HG03378 (cell line): ENCODE data around the gene NKIRAS1.
"Not testable (repeated sequence)": the region's sequence is repeated elsewhere in the genome, so short reads cannot be mapped to it uniquely, and the experiment has no call there.

Source experiments
- ATAC-seq: cut with Tn5 transposase; IDR thresholded peaks from one replicate; pipeline ENCODE4 v1.9.1; 2021; ENCODE audit warnings: mild to moderate bottlenecking, moderate library complexity; ENCODE audit not compliant: unreplicated experiment

The NKIRAS1 gene

DNA sequence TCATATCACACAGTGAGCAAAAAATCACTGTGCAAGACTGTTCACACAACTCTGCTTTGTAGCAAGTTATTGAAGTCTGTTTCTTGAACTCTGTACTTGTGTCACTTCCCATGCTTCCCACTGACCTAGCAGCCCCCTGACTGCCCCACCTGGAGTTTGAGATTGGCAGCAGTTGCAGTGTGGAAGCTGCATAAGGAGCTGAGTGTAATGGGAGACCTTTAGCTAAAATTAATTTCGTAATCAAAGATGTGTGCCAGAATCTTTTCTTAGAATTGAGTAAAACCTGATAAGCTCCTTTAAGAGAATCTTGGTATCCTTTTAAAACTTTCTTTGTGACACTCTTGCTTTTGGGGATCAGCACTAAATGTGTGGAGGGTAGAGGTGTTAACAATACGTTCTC is 42.8 kb downstream of the NKIRAS1 start:
- ATAC-seq = no peak

DNA sequence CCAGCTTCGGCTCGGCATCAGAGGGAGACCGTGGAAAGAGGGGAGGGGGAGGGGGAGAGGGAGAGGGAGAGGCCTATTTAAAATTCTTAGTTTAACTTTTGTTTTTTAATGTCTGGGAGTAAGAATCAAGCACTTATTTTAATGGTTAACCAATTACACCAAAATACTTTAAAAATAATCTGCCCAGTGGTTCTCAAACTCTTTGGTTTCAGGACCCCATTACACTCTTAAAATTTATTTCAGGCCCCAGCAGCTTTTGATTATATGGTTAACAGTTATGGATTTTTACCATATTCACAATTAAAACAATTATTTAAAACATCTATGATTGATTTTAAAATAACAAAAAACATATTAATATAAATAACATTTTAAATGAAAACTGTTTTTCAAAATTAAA is 44.5 kb downstream of the NKIRAS1 start:
- no peak for ATAC-seq

DNA sequence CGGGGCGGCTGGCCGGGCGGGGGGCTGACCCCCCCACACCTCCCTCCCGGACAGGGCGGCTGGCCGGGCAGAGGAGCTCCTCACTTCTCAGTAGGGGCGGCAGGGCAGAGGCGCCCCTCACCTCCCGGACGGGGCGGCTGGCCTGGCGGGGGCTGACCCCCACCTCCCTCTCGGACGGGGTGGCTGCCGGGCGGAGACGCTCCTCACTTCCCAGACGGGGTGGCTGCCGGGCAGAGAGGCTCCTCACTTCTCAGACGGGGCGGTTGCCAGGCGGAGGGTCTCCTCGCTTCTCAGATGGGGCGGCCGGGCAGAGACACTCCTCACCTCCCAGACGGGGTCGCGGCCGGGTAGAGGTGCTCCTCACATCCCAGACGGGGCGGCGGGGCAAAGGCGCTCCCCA is 45.4 kb downstream of the NKIRAS1 start:
- not testable (repeated sequence) for ATAC-seq

DNA sequence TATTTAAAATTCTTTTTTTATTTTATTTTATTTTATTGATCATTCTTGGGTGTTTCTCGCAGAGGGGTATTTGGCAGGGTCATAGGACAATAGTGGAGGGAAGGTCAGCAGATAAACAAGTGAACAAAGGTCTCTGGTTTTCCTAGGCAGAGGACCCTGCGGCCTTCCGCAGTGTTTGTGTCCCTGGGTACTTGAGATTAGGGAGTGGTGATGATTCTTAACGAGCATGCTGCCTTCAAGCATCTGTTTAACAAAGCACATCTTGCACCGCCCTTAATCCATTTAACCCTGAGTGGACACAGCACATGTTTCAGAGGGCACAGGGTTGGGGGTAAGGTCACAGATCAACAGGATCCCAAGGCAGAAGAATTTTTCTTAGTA is 46.1 kb downstream of the NKIRAS1 start:
- ATAC-seq = not testable (repeated sequence)

GRCh38 chr3:23869977-23870662 is 46.7 kb downstream of the NKIRAS1 start:
- no peak for ATAC-seq

GRCh38 chr3:23867838-23868237 is 49.0 kb downstream of the NKIRAS1 start:
- no peak for ATAC-seq

DNA sequence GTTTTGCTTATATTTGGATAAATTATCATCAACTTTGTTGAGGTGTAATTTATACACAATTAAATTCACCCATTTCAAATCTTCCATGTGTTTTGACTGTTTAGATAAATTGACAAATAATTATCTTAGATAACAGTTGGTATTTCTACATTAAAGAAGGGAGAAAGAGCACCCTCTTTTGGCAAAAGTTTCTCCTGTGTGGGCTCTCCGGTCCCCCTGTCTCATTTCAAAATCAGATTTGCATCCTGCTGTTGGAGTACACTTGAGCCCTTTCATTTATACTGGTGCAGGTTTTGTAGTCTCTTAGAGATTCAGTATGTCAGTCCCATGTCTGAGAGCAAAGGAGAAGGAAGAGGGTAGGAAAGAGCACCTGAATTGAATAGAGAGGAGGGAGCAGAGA is 49.4 kb downstream of the NKIRAS1 start:
- ATAC-seq = no peak

- ATAC-seq = peak; percentile 81
Measured at GRCh38 chr3:23865595-23866396, 51.0 kb downstream of the NKIRAS1 start.

DNA sequence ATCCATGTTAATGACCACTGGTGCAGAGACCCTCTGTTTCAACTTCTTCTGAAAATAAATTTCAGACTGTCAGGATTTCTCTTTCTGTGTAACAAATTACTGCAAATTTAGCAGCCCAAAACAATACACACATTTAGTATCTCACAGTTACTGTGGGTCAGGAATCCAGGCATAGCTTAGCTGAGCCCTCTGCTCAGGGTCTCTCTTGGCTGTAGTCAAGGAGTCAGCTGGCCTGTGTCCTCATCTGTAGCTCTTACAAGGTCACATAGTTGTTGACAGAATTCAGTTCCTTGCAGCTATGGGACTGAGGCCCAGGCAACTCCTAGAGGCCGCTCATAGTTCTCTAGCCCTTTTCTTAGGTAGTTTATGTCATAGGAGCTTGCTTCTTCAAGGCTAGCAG is 51.9 kb downstream of the NKIRAS1 start:
- ATAC-seq = no peak

DNA sequence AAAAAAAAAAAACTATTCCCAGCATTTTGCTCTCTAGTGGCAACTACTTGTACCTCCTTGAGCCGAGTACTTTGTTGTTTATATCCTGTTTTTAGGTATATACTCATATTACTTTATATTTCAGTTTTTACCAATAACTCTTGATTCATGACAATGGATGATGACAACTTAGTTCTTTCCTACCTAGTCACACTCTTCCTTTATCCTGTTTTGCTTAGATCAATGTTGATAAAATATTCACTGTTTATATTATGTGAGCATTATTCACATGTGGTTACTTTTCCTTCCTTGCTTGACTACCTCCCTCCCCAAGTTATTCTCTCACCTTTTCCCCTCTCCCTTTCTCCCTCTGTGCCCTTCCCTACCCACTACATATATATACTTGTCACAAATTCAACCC is 53.7 kb downstream of the NKIRAS1 start:
- ATAC-seq = no peak

DNA sequence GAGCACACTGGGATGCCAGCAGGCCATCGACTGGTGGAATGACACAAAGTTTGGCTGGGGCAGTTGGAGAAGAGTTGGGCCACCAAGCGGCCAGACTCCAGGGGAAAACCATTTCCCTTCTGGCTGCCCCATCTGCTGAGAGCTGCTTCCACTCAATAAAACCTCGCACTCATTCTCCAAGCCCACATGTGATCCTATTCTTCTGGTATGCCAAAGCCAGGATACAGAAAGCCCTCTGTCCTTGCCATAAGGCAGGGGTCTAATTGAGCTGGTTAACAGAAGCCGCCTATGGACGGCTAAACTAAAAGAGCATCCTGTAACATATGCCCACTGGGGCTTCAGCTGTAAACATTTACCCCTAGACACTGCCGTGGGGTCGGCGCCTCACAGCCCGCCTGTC is 55.1 kb downstream of the NKIRAS1 start:
- ATAC-seq = no peak

DNA sequence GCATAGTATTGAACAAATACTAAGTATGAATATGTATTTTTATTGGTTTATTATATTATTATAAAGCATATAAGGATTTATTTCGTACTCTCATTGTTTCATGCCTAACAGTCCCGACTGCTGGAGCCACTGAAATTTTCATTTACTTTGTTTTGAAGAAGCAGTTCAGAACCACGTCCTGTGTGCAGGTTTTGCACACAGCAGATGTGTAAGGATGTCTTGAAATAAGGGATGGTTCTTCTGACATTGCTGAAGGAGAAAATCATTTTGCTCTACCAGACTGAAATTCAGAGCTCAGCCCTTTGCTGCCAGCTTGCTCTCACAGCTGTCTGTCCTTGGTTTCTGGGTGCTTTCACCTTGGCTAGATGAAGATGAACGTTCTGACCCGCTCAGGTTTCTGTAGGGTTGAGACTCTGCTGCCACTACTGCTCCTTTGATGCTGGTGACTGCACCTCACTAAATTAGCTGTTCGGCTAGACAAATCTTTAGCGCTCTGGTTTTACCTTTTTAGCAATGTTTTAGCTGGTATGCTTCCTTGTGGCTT is 56.9 kb downstream of the NKIRAS1 start:
- no peak for ATAC-seq

DNA sequence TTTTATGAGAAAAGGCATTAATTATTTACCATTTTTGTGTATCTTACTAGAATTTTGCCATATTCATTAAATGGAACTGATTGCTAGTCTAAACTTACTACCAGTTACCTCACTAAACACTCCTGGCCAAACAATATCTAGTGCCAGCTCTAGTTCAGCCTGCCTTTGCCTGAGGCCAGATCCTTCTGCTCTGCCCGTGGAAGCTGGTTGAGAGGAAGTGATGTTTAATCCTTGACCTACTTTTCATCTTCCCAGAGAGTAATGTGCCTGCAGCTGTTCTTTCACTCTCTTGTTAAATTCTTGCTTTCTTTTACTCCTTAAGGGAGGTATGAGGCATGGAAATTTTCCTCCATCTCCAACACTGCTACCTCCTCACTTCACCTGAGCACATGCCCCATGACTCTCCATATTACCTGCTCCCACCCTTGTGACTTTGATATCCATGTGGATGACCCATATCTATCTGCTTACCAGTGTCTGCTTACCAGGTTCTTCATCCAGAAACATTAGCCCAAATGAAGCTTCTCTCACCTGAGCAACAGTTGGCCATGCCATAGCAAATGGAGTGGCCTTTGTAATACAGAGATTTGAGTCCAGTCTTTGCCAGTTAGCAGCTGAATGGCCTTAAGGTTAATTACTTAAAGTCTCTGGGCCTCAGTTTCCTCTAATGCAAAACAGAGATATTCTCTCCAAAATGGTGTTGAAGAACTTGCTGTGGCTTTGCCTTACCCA is 57.6 kb downstream of the NKIRAS1 start:
- ATAC-seq = no peak

DNA sequence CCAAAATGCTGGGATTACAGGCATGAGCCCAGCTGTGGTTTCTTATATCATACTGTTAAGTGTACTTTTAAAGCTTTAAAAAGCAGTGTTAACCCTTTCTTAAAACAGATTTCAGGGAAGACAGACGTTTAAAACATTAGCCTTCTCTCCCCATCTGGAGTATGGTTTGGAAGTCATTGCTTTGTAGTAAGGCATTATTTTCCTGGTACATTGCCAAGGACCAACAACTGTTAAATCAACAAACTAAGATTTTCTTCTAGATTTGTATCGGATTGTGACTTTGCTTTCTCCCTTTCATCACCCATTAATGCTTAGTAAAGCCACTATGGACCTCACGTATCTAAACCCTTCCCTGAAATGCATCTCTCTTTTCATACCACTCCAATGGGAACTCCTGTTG is 60.5 kb downstream of the NKIRAS1 start:
- ATAC-seq = no peak

DNA sequence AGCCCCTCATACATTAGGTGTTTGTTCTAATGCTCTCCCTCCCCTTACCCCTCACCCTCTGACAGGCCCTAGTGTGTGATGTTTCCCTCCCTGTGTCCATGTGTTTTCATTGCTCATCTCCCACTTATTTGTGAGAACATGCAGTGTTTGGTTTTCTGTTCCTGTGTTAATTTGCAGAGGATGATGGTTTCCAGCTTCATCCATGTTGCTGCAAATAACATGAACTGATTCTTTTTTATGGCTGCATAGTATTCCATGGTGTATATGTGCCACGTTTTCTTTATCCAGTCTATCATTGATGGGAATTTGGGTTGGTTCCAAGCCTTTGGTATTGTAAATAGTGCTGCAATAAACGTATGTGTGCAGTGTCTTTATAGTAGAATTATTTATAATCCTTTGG is 67.3 kb downstream of the NKIRAS1 start:
- not testable (repeated sequence) for ATAC-seq

DNA sequence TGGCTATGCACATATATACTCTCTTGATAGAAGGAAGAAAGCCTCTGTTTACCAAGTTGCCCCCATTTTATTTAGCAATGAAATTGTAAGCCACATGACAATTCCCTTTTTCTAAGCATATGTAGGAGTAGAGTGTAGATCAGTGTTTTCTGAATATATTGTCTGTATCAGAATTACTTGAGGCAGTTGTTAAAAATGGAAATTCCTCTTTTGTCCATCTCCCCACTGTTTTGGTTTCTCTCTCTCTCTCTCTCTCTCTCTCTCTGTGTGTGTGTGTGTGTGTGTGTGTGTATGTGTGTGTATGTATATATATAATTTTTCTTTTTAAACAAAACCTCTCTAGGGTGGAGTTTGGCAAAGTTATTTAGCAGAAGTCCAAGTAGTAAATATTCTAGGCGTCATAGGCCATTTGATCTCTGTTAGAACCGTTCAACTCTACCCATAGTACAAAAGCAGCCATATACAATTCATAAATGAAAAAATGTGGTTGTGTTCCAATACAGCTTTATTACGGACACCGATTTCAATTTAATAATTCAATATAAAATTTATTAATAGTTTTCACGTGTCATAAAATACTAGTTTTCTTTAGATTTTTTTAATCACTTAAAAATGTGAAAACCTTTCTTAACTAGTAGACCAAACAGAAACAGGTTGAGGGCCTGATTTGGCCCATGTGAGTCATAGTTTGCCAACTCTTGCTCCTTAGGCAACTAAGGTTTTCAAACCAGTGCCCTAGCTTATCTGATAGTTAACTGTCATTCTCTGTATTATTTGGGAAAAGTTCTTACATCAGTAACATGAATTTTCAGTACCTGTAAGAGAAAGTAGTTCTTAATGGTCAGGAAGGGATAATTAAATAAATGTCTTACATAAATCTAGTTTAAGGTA is 71.2 kb downstream of the NKIRAS1 start:
- no peak for ATAC-seq

- no peak for ATAC-seq
Measured at GRCh38 chr3:23843869-23844268, 72.9 kb downstream of the NKIRAS1 start.
